Heart left ventricle (tissue), 16 donors: Measurements from ENCODE around the gene SEC24B. TPM values are rescaled to one million over a fixed set of nuclear protein-coding genes. Genes with fewer than 3 reads are reported as not detected.
A peak's percentile ranks its signal among the peaks of the same experiment; 100 is the strongest.

ENCODE experiments used
- ATAC-seq, 4 donors: fragments of 200-7000 bp; cut with Tn5 transposase; one replicate each; pipeline ENCODE4 v1.9.1; 2020 to 2022; ENCODE audit warnings: moderate library complexity in 4 of 4, mild to moderate bottlenecking in 3 of 4, moderate number of reproducible peaks in 1 of 4
- DNase-seq, 5 donors: peaks; one replicate each; pipeline ENCODE4 v3.0.0-alpha.2; 2020
- H3K27ac ChIP-seq, 12 donors: fragments of 200-600 bp; sonication (generic) in 4 of 12; one replicate each; pipeline versions ENCODE4 v1.5.0 to v1.8.0; 2016 to 2022; ENCODE audit warnings: mild to moderate bottlenecking in 2 of 12
- H3K27me3 ChIP-seq, 9 donors: fragments of 200-600 bp; sonication (generic) in 2 of 9; one replicate each; pipeline versions ENCODE4 v1.5.1 to v1.8.0; 2016 to 2022; ENCODE audit warnings: mild to moderate bottlenecking in 3 of 9
- H3K36me3 ChIP-seq, 9 donors: fragments of 200-600 bp; sonication (generic) in 2 of 9; one replicate each; pipeline versions ENCODE4 v1.5.0 to v1.8.0; 2018 to 2022; ENCODE audit warnings: mild to moderate bottlenecking in 2 of 9
- H3K4me1 ChIP-seq, 12 donors: fragments of 200-600 bp; sonication (generic) in 4 of 12; one replicate each; pipeline versions ENCODE4 v1.5.0 to v1.8.0; 2016 to 2022; ENCODE audit warnings: mild to moderate bottlenecking in 3 of 12
- H3K4me3 ChIP-seq, 12 donors: fragments of 200-600 bp; sonication (generic) in 4 of 12; one replicate each; pipeline versions ENCODE4 v1.5.0 to v1.8.0; 2017 to 2022; ENCODE audit warnings: mild to moderate bottlenecking in 9 of 12, moderate library complexity in 4 of 12
- H3K9me3 ChIP-seq, 12 donors: fragments of 200-600 bp; sonication (generic) in 4 of 12; one replicate each; pipeline versions ENCODE4 v1.5.0 to v1.8.0; 2016 to 2022; ENCODE audit warnings: mild to moderate bottlenecking in 1 of 12
- POLR2A ChIP-seq, 2 donors: fragments of 450-650 bp; IDR thresholded peaks; one replicate each; pipeline ENCODE4 v1.6.1; 2017; ENCODE audit warnings: antibody characterized with exemption in 2 of 2, mild to moderate bottlenecking in 2 of 2, moderate library complexity in 2 of 2
- WGBS, 4 donors: extraction: QIAGEN DNeasy Blood & Tissue Kit in 2 of 4; methylation state at CpG; one replicate each; pipeline versions ENCODE4 v1.1.5 to v1.1.7; 2013 to 2018; 5-methylcytosine and 5-hydroxymethylcytosine counted together
- intact Hi-C, 10 donors: fragments of 100-400 bp; cut with DNase I; formaldehyde crosslinking; loops; one replicate each; pipeline versions ENCODE4 v1.11.1 to v1.14.2; 2022
- polyA plus RNA-seq, 2 donors: library from polyadenylated mRNA; stranded (reverse); fragments of 200-250 nt; gene quantifications; one replicate each; pipeline ENCODE4 v1.2.3, GENCODE V29; 2013
- total RNA-seq, 9 donors: library from RNA; depleted of rRNA in 2 of 9; stranded (reverse); fragments of >200 nt in 2 of 9; fragmentation: NEBNext Ultra II Directional in 3 of 9; extraction: Animal tissue kit (Norgen Biotek cat#: 25700) in 3 of 9; gene quantifications; one replicate each; pipeline versions ENCODE4 v1.1.0 to v1.2.4, GENCODE V29; 2016 to 2023
- TF ChIP-seq, protein P1 (sequence below), 12 donors: fragments of 200-600 bp; sonication (generic) in 4 of 12; IDR thresholded peaks; one replicate each; pipeline versions ENCODE4 v1.5.0 to v1.8.0; 2018 to 2022; ENCODE audit warnings: antibody characterized with exemption in 12 of 12, mild to moderate bottlenecking in 5 of 12
- donor health status: ischemic (EF 13 %, LVEDD 7.1; RV severe dilation, severe dysfunction).
- donor health status: healthy with polysubstance abuse.
- donor health status: DM: no; HTN: yes; CAD: no.
- donor health status: DM: no; HTN: no; CAD: no.
- donor health status: ischemic (EF 25% LVEDD 6.9; RV normal size, moderate dysfunction).
- donor health status: ischemic (EF 25% LVEDD 5.7; RV mildly dilated, moderate dysfunction).
- donor health status: healthy.
- donor health status: DM: yes; HTN: yes; CAD: no.
- donor health status: ischemic (EF 35%, LVEDD 5.7; RV mildly dilated, moderate dysfunction).
- donor health status: nonischemic (EF 11% LVEDD 7.7; RV severe dilation, severe dysfunction).
- donor health status: DM: yes; HTN: yes; CAD: no.
- donor health status: PGD.
- donor health status: ischemic (EF 29% LVEDD 5.4; RV normal size, mild dysfunction).
- donor health status: nonischemic (EF 23%, LVEDD 6.1; RV moderate dilation, normal function).

The SEC24B gene
- total and polyA plus RNA-seq, 11 donors: 5.8 to 34.8 (median 25.2) TPM

DNA sequence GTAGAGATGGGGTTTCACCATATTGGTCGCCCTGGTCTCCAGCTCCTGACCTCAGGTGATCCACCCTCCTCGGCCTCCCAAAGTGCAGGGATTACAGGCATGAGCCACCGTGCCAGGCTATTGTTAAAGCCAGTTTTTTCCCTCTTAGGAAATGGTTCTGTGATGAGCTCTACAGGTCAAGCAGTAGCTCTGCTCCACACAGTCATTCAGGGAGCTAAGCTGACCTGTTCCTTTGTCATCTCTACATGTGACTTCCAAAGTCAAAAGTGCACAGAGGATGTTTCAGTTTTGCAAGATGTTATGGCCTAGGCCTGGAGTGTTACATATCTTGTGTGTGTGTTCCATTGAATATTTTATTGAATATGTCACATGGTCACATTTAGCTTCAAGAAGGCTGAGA is 137.9 kb downstream of the SEC24B start:
- intact Hi-C loops: no loop called here
- peaks cover 0 to 21% (median 0%) of the 10 kb centered on the region in 12 donors for H3K4me1 ChIP-seq
- H3K9me3 ChIP-seq: peaks cover 0 to 11% (median 0%) of the 10 kb centered on the region in 12 donors
- H3K27me3 ChIP-seq: no peaks in the 10 kb centered on the region
- DNase-seq (no peak), ATAC-seq (no peak)
- no peak overlapping the region for H3K27ac ChIP-seq
- 86 to 93% (median 93%) methylated on average over 3 of the region's 3 CpGs for WGBS, 4 donors
- H3K36me3 ChIP-seq: no peaks in the 10 kb centered on the region
- H3K4me3 ChIP-seq: no peak overlapping the region
- TF ChIP-seq, protein P1, sequence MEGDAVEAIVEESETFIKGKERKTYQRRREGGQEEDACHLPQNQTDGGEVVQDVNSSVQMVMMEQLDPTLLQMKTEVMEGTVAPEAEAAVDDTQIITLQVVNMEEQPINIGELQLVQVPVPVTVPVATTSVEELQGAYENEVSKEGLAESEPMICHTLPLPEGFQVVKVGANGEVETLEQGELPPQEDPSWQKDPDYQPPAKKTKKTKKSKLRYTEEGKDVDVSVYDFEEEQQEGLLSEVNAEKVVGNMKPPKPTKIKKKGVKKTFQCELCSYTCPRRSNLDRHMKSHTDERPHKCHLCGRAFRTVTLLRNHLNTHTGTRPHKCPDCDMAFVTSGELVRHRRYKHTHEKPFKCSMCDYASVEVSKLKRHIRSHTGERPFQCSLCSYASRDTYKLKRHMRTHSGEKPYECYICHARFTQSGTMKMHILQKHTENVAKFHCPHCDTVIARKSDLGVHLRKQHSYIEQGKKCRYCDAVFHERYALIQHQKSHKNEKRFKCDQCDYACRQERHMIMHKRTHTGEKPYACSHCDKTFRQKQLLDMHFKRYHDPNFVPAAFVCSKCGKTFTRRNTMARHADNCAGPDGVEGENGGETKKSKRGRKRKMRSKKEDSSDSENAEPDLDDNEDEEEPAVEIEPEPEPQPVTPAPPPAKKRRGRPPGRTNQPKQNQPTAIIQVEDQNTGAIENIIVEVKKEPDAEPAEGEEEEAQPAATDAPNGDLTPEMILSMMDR (IDR thresholded peaks at IDR 0.05): no peak
- TF ChIP-seq POLR2A (IDR thresholded peaks at IDR 0.05): no peak

DNA sequence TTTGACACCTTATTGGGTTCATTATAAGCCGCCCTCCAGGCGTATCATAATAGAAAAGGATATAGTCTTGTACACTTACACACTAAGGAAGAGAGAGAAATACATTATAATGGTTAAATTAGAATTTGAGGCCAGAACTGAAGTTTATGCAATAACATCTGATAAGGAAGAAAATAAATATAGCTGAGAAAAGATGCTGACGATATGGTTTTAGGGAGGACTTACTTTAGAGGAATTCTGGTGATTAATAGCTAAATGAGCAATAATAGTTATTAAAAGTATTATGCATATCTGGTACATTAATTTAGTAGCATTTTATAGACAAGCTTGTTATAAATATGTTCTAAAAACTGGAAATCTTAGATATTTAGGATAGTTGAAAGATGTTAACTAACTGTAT is 138.5 kb downstream of the SEC24B start:
- Histone ChIP-seq H3K27me3 (no peaks in the 10 kb centered on the region), H3K4me1 (peaks cover 0 to 23% (median 0%) of the 10 kb centered on the region in 12 donors), H3K27ac (no peak overlapping the region), H3K36me3 (no peaks in the 10 kb centered on the region), H3K9me3 (peaks cover 0 to 11% (median 0%) of the 10 kb centered on the region in 12 donors), H3K4me3 (no peak overlapping the region)
- no peak for TF ChIP-seq POLR2A (IDR thresholded peaks at IDR 0.05)
- TF ChIP-seq, protein P1 (IDR thresholded peaks at IDR 0.05): no peak
- ATAC-seq (no peak), DNase-seq (no peak)
- intact Hi-C loops: no loop called here
- 95 to 98% (median 95%) methylated on average over 3 of the region's 3 CpGs for WGBS, 4 donors

DNA sequence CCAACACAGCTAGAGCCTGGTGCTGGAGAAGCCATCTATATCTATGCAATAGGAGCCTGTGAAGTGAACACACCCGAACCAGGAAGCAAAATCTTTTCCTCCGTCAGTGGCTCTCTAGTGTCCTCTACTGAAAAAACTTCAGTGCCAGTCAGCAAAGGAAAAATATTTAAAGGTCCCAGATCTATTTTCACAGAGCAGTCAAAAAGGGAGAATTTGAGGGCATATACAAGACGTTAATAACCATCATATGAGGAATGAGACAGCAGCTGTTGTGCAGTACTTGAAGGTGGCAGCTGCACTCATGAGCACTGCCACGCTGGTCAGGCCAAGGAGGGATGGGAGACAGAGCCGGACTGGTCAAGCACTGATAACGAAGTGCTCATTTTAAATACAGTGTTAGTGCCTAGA is 140.8 kb downstream of the SEC24B start:
- Histone ChIP-seq H3K4me3 (no peak overlapping the region), H3K9me3 (peaks cover 0 to 11% (median 0%) of the 10 kb centered on the region in 12 donors), H3K36me3 (no peaks in the 10 kb centered on the region), H3K27me3 (no peaks in the 10 kb centered on the region), H3K4me1 (peaks cover 0 to 23% (median 0%) of the 10 kb centered on the region in 12 donors), H3K27ac (no peak overlapping the region)
- intact Hi-C loops: no loop called here
- DNase-seq: no peak
- no peak for TF ChIP-seq POLR2A (IDR thresholded peaks at IDR 0.05)
- TF ChIP-seq, protein P1 (IDR thresholded peaks at IDR 0.05): peak in 8 of 12 donors; percentile 15 to 45 (median 27)
- WGBS, 4 donors: 47 to 53% (median 52%) methylated on average over 6 of the region's 6 CpGs
- ATAC-seq: peak in 3 of 4 donors; percentile 68 to 73 (median 71)

DNA sequence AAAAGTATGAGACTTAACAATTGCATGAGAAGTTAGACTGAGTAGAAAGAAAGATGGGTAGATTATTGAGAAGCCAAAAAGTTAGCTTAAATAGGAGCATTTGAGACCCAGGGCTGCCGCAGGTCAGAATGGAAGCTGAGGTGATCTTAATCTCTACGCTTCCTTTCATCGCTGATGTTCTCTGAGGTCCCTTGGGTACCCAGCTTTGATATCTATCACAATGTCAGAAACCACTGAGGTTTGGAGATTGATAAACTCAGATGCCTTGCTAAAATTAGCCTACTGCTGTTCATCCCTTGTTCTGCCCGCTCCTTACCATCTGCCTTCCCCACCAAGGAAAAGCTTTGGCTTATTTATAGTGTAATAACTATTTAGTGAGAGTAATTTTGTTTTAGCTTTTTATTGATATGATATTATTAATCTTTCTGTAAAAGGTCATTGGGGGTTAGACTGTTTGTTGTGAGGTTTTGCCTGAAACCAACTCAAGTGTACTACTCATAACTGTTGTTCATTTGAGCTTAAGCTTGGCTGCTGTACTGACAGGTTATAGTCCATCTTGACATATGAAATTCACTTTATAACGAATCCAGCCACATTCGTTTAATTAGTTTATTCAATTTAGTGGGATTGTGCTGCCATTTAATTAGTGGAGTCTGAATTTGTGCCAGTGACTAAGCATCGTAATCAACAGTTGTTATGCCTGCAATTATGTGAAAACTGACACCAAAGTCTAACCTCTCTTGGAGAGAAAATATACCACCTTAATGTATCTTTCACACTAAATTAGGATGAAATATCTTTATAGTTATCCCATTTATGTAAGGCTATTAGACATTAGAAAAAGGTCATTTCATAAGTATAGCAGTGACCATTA is 141.6 kb downstream of the SEC24B start:
- intact Hi-C loops: no loop called here

More for the DNA sequence above, 141.6 kb downstream of the SEC24B start:
- H3K27ac ChIP-seq: no peak overlapping the region
- ATAC-seq: no peak
- H3K9me3 ChIP-seq: peaks cover 0 to 16% (median 0%) of the 10 kb centered on the region in 12 donors
- 82 to 92% (median 89%) methylated on average over 7 of the region's 7 CpGs for WGBS, 4 donors
- H3K4me1 ChIP-seq: peaks cover 0 to 23% (median 0%) of the 10 kb centered on the region in 12 donors
- no peak for TF ChIP-seq POLR2A (IDR thresholded peaks at IDR 0.05)
- TF ChIP-seq, protein P1 (IDR thresholded peaks at IDR 0.05): no peak
- H3K4me3 ChIP-seq: no peak overlapping the region
- H3K36me3 ChIP-seq: no peaks in the 10 kb centered on the region
- no peak for DNase-seq
- H3K27me3 ChIP-seq: no peaks in the 10 kb centered on the region
